Stimulated activated CD4-positive, alpha-beta T cell treated with anti-CD3 and anti-CD28 coated beads, Interleukin-12 subunit alpha, Interleukin-12 subunit beta, amount 100 ng/mL, for 4 hours (primary cell): Measurements from ENCODE around the gene UPF3B.
"Not testable (repeated sequence)": the region's sequence is repeated elsewhere in the genome, so short reads cannot be mapped to it uniquely, and the experiment has no call there.

ENCODE experiments used
- DNase-seq: peaks from one replicate; pipeline ENCODE4 v3.0.0-alpha.2; 2020

The UPF3B gene

DNA sequence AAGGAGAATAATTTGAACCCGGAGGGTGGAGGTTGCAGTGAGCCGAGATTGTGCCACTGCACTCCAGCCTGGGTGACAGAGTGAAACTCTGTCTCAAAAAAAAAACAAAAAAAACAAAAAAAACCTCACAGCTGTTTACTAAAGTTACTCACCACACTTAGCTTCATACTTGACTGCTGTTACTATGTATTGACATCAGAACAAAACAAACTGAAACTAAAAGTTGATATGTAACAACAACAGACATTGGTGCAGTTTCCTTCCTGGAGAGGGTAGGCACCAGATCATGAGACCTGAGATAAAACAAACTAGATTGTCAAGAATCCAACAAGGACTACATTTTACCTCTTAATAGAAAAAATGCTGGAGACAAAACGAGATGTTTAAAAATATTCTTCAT is 31.1 kb downstream of the UPF3B start:
- DNase-seq: not testable (repeated sequence)

DNA sequence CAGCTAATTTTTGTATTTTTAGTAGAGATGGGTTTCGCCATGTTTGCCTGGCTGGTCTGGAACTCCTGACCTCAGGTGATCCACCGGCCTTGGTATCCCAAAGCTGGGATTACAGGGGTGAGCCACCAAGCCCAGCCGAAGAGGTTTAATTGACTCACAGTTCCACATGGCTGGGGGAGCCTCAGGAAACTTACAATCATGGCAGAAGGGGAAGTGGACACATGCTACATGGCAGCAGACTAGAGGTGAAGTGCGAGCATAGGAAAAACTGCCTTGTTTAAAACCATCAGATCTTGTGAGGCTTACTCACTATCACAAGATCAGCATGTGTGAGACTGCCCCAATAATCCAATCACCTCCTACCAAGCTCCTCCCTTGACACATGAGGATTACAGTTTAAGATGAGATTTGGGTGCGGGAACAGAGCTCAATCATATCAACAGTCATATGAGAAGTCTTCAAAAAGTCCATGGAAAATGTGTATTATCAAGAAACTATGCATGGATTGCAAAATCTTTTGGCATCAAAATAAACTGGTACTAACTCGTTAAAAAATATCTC is 35.6 kb downstream of the UPF3B start:
- no peak for DNase-seq

GRCh38 chrX:119816300-119816699 is 36.5 kb downstream of the UPF3B start:
- no peak for DNase-seq

GRCh38 chrX:119809185-119809666 is 43.5 kb downstream of the UPF3B start:
- DNase-seq: no peak

- not testable (repeated sequence) for DNase-seq
Measured at GRCh38 chrX:119808461-119808860, 44.3 kb downstream of the UPF3B start.

DNA sequence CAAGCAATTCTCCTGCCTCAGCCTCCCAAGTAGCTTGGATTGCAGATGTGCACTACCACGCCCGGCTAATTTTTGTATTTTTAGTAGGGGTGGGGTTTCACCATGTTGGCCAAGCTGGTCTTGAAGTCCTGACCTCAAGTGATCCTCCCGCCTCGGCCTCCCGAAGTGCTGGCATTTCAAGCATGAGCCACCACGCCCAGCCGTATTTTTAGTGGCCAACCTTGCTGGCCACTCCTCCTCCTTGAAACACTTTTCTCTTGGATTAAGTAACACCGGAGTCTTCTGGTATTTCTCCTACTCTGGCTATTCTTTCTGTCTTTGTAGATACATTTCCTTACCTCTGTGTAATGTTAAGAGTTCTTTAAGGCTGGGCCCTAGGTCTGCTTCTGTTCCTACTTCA is 50.2 kb downstream of the UPF3B start:
- DNase-seq: no peak

DNA sequence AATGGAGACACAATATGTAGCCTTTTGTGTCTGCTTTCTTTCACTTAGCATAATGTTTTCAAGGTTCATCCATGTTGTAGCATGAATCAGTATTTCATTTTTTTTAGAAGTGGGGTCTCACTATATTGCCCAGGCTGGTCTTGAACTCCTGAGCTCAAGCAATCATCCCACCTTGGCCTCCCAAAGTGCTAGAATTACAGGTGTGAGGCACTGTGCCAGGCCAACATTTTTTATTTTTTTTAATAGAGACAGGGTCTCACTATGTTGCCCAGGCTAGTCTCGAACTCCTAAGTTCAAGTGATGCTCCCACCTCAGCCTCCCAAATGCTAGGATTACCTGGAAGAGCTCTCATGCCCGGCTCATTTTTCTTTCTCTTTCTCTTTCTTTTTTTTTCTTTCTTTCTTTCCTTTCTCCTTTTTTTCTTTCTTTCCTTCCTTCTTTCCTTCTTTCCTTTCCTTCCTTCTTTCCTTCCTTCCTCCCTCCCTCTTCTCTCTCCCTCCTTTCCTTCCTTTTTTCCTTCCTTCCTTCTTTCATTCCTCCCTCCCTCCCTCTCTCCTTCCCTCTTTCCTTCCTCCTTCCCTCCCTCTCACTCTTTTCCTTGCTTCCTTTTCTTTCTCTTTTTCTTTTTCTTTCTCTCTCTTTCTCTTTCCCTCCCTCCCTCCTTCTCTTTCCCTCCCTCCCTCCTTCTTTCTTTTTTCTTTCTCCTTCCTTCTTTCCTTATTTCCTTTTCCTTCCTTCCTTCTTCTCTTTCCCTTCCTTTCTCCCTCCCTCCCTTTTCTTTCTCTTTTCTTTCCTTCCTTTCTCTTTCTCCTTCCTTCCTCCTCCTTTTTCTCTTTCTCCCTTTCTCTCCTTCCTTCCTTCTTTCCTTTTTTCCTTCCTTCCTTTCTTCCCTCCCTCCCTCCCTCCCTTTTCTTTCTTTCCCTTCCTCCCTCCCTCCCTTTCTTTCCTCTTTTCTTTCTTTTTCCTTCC is 51.2 kb downstream of the UPF3B start:
- no peak for DNase-seq

DNA sequence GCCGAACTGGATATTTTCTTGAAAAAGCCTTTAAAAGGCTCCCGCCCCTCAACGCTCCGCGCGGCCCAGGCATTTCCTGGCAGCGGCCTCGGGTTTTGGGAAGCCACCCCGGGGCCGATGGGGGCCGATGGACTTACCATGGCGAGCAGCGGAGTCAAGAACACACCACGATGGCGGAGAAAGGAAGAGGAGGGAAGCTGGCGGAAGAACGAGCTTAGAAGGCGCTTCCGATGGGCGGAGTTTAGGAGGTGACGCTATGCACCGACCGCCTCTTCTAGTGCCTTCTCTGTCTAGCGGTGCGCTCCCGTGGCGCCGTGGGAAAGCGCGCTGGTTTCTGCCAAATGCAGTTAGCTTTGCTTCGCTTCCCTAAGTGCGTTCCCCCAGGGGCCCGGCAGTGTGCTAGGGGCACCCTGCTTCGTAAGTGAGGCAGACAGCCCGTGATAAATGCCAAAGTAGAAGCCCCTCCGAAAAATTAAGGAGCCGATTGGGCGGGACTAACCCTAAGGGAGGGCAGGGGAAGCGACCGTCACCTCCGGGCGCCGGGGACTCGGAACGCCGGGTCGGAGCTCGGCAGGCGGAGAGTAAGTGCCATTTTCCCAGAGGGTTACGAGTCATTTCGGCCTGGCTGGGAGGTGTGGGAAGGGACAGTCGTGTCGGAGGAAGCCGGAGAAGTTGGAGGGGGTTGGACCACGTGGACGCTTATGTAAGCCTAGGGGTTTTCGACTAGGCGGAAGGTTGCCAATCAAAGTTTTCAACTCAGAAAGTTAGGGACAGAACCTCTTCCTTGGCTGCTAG is 61.1 kb downstream of the UPF3B start, which contains the start of gene RPL39:
Gene RPL39, minus strand, starts transcription at position 194 of the 795 bp plus-strand sequence. Its CDS starts 54 bp downstream, at position 140.
- DNase-seq: peak; percentile 68

GRCh38 chrX:119790977-119791436 is 61.8 kb downstream of the UPF3B start:
- DNase-seq: peak; percentile 40

- DNase-seq: peak; percentile 33
Measured at GRCh38 chrX:119784747-119785446, 67.9 kb downstream of the UPF3B start.
